ENCODE results near the gene REEP3.
A peak's percentile ranks its signal among the peaks of the same experiment; 100 is the strongest.

Gene REEP3

DNA sequence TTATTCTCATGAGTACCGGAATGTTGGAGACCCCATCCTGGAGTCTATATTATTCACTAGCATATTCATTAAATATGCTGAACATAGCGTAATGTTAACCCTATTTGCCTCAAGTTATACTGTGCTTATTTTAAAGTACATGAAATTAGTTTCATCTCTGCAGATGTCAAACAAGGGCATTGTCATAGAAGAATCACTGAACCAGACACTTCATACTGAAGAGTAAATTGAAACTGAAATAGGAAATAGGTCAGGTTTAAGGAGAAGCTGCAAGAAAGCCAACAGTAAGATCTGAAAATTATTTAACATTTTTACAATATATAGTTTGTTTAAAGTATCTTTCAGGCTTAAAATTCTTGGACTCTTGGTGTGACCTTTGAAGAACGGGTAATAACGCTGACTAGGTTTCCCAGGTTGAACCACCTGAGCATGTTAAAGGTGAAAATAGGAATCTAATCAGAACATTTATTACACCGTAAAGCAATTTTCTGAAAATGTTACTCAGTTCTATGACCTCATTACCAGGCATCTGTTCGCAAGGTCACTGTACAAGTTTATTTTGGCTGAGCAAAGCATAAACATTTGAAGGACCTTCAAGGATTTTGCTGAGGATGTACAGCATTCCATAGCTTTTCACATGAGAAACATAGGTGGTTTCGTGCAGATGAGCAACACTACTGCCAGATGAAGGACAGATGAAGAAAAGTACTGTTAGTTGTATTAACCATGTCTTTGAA is 82.7 kb downstream of the REEP3 start:
- H3K27ac ChIP-seq (ENCODE audit: low read length) = peak overlapping the region; percentile 19; the same call in 1 of the 2 replicates
- TF ChIP-seq, protein P1, sequence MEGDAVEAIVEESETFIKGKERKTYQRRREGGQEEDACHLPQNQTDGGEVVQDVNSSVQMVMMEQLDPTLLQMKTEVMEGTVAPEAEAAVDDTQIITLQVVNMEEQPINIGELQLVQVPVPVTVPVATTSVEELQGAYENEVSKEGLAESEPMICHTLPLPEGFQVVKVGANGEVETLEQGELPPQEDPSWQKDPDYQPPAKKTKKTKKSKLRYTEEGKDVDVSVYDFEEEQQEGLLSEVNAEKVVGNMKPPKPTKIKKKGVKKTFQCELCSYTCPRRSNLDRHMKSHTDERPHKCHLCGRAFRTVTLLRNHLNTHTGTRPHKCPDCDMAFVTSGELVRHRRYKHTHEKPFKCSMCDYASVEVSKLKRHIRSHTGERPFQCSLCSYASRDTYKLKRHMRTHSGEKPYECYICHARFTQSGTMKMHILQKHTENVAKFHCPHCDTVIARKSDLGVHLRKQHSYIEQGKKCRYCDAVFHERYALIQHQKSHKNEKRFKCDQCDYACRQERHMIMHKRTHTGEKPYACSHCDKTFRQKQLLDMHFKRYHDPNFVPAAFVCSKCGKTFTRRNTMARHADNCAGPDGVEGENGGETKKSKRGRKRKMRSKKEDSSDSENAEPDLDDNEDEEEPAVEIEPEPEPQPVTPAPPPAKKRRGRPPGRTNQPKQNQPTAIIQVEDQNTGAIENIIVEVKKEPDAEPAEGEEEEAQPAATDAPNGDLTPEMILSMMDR (IDR thresholded peaks at IDR 0.05; ENCODE audit: low read length) = no peak
- no peak for TF ChIP-seq EZH2 (optimal IDR thresholded peaks at IDR 0.05; ENCODE audit: low read depth, low read length)
- no peak for TF ChIP-seq EZH2phosphoT487 (IDR thresholded peaks at IDR 0.05; ENCODE audit: low read length)
- peak; percentile 65 for DNase-seq
- 0 out of 2 replicates have a peak overlapping the region, but pooled peaks have one; percentile 6 for H2AFZ ChIP-seq (ENCODE audit: low read length)
- H4K20me1 ChIP-seq (ENCODE audit: insufficient read depth, low read length) = no peaks in the 10 kb centered on the region
- no peaks in the 10 kb centered on the region; the same call in 1 of the 2 replicates for H3K36me3 ChIP-seq (replicated peaks; ENCODE audit: insufficient read depth, low read length)
- no peaks in the 10 kb centered on the region for H3K9me3 ChIP-seq (replicated peaks; ENCODE audit: insufficient read depth, low read length)
- peaks cover 8% of the 10 kb centered on the region; the same call in 1 of the 2 replicates for H3F3A ChIP-seq (ENCODE audit: insufficient read depth, low read length)
- no peak overlapping the region for H3K9ac ChIP-seq (ENCODE audit: low read length)
- no peaks in the 10 kb centered on the region for H3K9me2 ChIP-seq (replicated peaks; ENCODE audit: insufficient read depth, low read length)
- no peaks in the 10 kb centered on the region for H3K79me2 ChIP-seq (ENCODE audit: low read length)
- peak overlapping the region; percentile 3; the same call in 1 of the 2 replicates for H3K4me3 ChIP-seq (ENCODE audit: low read length)
- peak overlapping the region; percentile 28 for H3K4me2 ChIP-seq (ENCODE audit: low read depth, low read length)
- H3K27me3 ChIP-seq (replicated peaks; ENCODE audit: insufficient read depth, low read length) = no peaks in the 10 kb centered on the region
- peaks cover 13% of the 10 kb centered on the region; the same call in 1 of the 2 replicates for H3K4me1 ChIP-seq (ENCODE audit: low read length)

DNA sequence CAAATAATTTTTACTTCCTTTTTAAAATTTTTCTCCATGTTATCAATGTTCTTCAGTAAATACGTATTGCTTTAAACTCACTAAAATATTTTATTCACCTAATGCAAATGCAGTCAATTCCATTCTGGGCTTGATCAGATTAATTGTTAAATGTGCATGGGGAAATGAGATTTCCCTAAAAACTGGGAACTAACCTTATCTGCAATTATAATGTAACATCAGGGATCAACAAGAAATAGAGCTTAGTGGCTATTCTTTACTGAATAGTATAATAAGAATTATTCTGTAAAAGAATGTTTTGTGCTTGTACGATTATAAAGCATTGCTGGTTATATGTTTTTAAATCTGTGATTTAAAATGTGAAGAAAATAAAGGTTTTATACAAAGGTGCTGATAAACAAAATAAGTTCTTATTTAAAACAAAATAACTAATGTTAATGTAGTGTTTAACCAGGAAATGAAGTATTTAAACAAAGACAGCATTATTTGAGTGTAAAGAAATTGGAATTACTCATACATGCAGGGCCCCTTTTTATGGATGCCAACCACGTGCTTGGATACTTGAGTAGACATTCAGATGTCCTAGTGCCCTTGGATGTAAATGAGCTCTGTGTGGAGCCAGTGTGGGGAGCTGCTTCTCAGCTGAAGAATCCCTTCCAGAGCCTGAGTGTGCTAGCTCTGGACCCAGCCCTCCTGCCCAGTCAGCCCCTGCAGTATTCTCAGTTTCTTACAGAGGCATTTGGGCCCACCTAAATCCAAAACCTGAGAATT is 84.2 kb downstream of the REEP3 start:
- Histone ChIP-seq H3K4me2 (ENCODE audit: low read depth, low read length) (no peak overlapping the region), H3K4me3 (ENCODE audit: low read length) (no peak overlapping the region), H3K4me1 (ENCODE audit: low read length) (peaks cover 13% of the 10 kb centered on the region; the same call in 1 of the 2 replicates), H3K79me2 (ENCODE audit: low read length) (no peaks in the 10 kb centered on the region), H3K27ac (ENCODE audit: low read length) (no peak overlapping the region), H3F3A (ENCODE audit: insufficient read depth, low read length) (peaks cover 8% of the 10 kb centered on the region; the same call in 1 of the 2 replicates), H3K9me3 (replicated peaks; ENCODE audit: insufficient read depth, low read length) (no peaks in the 10 kb centered on the region), H3K36me3 (replicated peaks; ENCODE audit: insufficient read depth, low read length) (no peaks in the 10 kb centered on the region; the same call in 1 of the 2 replicates), H3K27me3 (replicated peaks; ENCODE audit: insufficient read depth, low read length) (no peaks in the 10 kb centered on the region), H2AFZ (ENCODE audit: low read length) (no peak overlapping the region), H3K9me2 (replicated peaks; ENCODE audit: insufficient read depth, low read length) (no peaks in the 10 kb centered on the region), H3K9ac (ENCODE audit: low read length) (no peak overlapping the region), H4K20me1 (ENCODE audit: insufficient read depth, low read length) (no peaks in the 10 kb centered on the region)
- no peak for TF ChIP-seq EZH2phosphoT487 (IDR thresholded peaks at IDR 0.05; ENCODE audit: low read length)
- no peak for TF ChIP-seq EZH2 (optimal IDR thresholded peaks at IDR 0.05; ENCODE audit: low read depth, low read length)
- TF ChIP-seq, protein P1 (IDR thresholded peaks at IDR 0.05; ENCODE audit: low read length) = no peak
- no peak for DNase-seq

DNA sequence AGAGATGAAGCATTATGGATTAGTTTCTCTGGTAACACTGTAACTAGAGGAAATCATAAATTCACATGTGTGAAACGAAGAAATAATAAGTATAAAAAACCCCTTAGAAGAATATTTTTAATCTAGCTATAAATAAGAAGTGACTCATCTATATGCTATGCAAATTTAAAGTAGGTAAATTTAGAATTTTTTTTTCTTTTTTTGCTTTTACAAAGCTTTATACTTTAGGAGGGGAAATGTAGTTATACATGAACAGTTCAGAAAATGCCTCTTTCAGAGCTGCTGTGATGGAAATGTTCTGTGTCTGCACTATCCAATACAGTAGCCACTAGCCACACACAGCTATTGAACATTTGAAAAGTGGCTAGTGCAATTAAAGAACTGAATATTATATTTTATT is 87.3 kb downstream of the REEP3 start:
- H3K4me2 ChIP-seq (ENCODE audit: low read depth, low read length) = no peak overlapping the region
- H3K79me2 ChIP-seq (ENCODE audit: low read length) = no peaks in the 10 kb centered on the region
- H3F3A ChIP-seq (ENCODE audit: insufficient read depth, low read length) = peaks cover 6% of the 10 kb centered on the region; the same call in 1 of the 2 replicates
- no peaks in the 10 kb centered on the region for H3K9me2 ChIP-seq (replicated peaks; ENCODE audit: insufficient read depth, low read length)
- no peak for TF ChIP-seq EZH2phosphoT487 (IDR thresholded peaks at IDR 0.05; ENCODE audit: low read length)
- TF ChIP-seq, protein P1 (IDR thresholded peaks at IDR 0.05; ENCODE audit: low read length) = no peak
- no peak for TF ChIP-seq EZH2 (optimal IDR thresholded peaks at IDR 0.05; ENCODE audit: low read depth, low read length)
- no peak for DNase-seq
- H2AFZ ChIP-seq (ENCODE audit: low read length) = no peak overlapping the region
- H3K27ac ChIP-seq (ENCODE audit: low read length) = no peak overlapping the region
- no peak overlapping the region for H3K4me3 ChIP-seq (ENCODE audit: low read length)
- no peaks in the 10 kb centered on the region for H3K27me3 ChIP-seq (replicated peaks; ENCODE audit: insufficient read depth, low read length)
- no peaks in the 10 kb centered on the region for H3K36me3 ChIP-seq (replicated peaks; ENCODE audit: insufficient read depth, low read length)
- no peaks in the 10 kb centered on the region for H3K9me3 ChIP-seq (replicated peaks; ENCODE audit: insufficient read depth, low read length)
- peaks cover 10% of the 10 kb centered on the region; the same call in 1 of the 2 replicates for H3K4me1 ChIP-seq (ENCODE audit: low read length)
- no peak overlapping the region for H3K9ac ChIP-seq (ENCODE audit: low read length)
- no peaks in the 10 kb centered on the region for H4K20me1 ChIP-seq (ENCODE audit: insufficient read depth, low read length)

Measured in MM.1S (cell line).